T-helper 1 cell treated with Interleukin-12 subunit alpha and Interleukin-12 subunit beta and Interleukin-4 antibody, amounts not matched to agents 30 ng/mL and 1 ng/mL, for 36 hours (primary cell): ENCODE results near the gene TMEM109. TPM values are rescaled to one million over a fixed set of nuclear protein-coding genes. Genes with fewer than 3 reads are reported as not detected.

ENCODE experiments used
- intact Hi-C: fragments of 100-400 bp; cut with micrococcal nuclease; formaldehyde crosslinking; loops from one replicate; pipeline ENCODE4 v1.15.1; 2024
- total RNA-seq: library from RNA; stranded (reverse); gene quantifications from 2 replicates; pipeline ENCODE4 v1.2.3, GENCODE V29; 2022

TMEM109 gene
- total RNA-seq, 1 donor from 2014 or later, result 103 TPM

DNA sequence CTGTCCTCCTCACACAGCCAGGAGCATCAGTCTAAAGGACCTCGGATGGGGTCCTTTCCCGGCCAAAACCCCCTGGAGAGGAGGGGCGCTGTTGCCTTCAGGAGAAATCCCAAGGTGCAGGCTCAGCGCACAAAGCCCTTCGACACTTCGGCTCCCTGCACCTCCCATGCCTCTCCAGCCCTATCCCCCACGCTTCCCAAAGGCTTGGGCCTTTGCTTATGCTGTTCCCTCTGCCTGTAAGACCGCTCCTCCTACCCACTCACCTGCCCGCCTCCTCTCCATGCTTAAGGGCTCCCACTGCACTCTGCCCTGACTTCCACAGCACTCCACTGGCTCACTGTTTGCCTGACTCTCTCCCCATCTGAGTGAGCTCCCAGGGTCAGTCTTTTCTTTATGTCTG, 24.5 kb downstream of the TMEM109 start:
- intact Hi-C loops, result no loop called here

DNA sequence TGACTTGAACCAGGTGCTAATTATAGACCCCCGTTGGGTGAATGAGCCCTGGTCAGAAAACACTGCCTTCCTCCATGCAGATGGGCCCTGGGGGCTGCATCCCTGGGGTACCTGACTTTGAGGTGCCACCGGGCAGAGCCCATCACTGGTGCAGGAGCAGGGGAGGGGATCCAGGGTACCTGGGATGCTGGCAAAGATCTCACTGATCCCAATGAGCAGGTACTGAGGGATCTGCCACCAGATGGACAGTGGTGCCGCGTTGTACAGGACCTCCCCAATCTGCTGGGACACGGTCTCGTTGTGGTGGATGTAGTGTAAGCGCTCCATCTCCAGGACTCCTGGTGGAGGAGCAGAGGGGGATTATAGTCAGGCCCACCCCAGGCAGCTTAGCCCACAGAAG, 25.3 kb downstream of the TMEM109 start:
- intact Hi-C loops, result no loop called here

DNA sequence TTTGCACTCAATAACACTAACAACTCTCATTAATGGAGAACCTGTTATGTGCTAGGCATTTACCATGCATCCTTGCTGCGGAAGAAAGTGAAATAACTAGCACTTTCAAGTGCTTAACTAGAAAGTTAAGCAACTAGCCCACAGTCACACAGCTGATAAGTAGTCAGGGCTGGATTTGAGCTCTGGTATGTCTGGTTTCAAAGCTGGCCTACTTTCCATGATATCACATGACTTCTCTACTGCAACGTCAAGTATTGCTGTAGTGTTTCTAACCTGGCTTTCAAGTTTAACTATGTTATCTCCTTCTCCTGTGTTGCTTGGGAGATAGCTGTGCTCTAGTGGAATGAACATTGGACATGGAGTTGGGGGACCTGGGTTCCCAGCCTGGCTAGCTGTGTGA, 25.9 kb downstream of the TMEM109 start:
- intact Hi-C loops, result no loop called here

DNA sequence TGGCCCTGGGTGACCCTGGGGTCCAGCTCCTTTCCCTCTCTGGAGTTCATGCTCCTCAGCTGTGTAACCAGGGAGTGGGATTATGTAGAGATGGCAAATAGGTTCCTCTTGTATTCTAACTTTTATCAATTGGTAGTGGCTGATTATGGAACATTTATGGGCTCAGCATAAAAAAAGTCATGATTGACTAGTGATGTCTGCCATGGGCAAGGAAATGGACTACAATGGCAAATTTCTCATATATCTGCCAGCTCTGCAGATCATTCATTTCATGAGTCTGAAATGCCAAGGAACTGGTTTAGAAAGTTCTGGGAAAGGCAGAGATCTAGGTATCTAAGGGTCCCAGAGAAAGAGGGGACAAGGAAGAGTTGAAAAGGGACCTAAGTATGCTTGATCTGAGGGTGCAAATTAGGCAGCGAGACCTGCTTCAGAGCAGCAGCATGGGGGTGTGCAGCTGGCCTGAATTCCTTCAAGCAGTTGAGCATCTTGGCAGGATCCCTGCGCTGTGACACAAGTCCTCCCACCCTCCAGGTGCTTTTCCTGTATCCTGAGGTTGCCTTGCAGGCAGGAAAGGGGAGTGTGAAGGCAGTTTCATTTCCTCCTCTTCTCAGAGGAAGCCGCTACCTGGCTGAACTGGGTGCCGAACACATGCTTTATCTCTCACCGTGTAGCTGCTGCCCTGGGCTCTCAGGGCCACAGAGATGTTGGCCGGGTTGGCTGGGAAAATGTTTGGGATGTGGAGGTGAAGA, 27.6 kb downstream of the TMEM109 start:
- intact Hi-C loops, result no loop called here

DNA sequence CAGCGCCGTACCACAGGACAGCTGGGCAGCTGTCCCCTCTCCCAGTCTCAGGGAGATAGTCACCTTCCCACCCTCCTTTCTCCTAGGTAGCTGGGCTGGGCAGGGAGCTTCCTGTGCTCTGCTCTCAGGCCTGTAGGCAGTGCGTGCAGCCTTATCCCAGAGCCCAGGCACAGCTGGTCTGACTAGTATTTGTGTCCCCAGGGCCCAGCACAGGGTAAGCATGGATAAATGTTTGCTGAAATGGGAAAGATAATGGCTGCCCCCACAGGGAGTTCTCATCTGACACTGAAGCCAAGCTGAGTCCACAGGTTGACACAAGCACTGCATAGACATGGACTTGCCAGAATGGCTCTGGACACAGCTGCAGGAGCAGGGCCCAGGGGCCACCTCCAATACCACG, 28.3 kb downstream of the TMEM109 start:
- intact Hi-C loops, result no loop called here

DNA sequence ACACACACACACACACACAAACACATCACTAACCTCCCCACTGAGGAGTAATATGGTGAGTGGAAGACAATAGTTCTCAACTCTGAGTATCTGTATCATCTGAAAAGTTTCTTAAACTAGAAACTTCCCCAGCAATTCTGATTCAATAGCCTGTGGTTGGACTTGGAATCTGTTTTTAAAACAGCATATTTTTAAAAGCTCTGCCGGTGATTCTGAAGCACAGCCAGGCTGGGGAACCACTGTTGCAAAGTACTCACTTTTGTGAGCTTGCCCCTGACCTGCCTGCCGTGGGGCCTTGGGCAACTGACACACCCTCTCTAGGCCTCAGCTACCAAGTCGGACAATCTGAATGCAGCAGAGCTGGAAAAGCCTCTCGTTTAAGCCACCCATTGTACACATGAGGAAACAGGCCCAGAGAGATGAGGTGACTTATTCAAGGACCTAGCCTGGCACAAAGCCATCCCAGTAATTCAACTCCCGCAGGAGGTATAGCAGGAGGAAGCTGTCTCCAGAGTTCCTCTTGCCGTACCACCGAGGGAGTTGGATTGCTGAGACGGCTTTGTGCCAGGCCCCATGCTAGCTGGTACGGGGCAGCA, 29.1 kb downstream of the TMEM109 start:
- intact Hi-C loops, result no loop called here

DNA sequence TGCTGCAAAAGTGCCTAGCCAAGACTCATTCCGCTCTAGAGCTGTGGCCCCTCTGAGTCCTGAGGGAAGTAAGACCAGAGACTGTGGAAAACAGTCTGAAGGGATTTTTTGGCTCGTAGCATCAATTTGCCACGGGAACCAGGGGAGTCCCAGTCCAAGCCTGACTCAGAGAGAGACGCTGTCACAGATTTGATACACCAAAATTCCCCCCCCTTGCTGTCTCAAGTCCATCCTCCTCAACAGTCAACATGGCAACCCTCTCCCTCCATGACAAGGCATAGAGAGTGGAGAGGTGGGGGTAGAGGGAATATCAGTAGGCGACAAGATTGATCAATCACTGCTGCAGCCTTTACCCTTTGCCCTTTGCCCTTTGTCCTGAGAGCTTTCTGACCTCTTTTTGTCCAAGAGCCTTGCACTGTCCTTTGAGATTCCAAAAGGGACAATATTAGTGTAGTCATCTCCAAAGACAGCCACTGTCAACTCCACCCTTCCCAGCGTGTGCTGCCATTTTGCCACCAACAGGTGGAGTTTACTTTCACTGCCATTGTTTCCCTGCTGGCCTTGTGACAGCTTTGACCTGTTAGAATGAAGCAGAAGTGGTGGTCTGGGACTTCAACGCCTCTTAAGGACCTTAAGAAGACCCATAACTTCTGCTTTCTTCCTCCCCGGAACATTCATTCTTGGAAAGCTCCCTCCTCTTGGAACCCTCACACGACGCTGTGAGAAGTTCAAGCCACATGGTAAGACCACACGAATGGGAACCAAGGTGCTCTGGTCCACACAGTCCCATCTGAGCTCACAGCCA, 30.7 kb downstream of the TMEM109 start:
- intact Hi-C loops, result loop anchor here (1.0 kb wide), 1 partner anchor 185 kb away; no protein-coding TSS in a partner anchor

DNA sequence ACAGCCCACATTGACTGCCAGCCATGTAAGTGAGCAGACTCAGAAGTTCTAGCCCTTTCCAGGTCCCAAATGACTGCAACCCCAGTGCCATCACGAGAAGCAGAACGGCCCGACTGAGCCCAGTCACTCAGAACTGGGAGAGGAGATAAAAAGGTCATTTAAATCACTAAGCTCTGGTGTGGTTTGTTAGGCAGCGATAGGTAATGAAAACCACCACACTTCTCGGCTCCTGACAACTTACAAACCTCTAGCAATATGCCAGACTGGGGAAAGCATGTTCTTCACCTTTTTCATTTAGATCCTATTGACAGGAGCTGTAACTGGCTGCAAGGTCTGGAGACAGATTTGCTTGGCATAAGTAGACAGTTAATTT, 31.3 kb downstream of the TMEM109 start:
- intact Hi-C loops, result loop anchor here (1.0 kb wide), 1 partner anchor 184 kb away; no protein-coding TSS in a partner anchor

DNA sequence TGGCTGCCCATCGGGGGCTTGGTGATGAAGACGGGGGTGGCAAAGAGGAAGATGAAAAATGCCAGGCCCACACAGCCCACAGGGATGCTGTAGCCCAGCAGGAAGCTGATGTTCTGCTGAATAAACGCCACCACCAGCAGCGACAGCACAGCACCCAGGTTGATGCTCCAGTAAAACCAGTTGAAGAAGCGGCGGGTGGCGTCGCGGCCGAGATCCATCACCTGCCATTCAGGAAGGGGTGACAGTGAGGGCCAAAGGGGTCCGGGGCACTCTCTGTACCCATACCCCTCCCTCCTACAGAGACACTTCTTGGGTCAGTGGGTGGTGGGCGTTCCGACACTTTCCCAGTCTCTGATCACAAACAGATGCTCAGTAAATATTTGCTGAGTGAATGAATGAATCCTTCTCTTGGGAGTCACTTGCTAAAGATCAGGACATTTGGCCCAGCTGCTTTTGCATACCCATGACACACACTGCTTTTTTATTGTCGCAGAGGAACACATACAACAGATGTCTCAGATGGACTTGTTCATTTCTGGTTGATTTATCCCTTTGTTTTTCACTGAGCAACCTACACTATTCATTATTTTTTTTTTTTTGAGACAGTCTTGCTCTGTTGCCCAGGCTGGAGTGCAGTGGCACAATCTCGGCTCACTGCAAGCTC, 32.8 kb downstream of the TMEM109 start:
- intact Hi-C loops, result no loop called here

DNA sequence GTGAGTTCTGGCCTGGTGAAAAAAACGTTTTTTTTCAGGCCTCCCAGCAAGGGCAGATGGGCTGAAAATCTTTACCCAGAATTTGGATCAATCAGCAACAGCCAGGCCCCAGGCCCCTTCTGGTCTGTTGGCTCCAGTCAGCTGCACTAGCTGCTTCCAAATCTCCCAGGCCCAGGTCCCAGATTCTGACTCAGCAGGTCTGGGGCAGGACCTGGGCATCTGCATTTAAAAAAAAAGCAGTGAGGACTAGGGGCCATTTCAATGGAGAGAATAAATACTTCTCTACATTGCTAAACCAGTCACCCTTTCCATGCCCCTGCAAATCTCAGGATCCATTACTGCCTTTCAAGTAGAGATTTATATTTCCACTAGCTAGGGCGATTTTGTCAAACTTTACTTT, 33.7 kb downstream of the TMEM109 start:
- intact Hi-C loops, result no loop called here

DNA sequence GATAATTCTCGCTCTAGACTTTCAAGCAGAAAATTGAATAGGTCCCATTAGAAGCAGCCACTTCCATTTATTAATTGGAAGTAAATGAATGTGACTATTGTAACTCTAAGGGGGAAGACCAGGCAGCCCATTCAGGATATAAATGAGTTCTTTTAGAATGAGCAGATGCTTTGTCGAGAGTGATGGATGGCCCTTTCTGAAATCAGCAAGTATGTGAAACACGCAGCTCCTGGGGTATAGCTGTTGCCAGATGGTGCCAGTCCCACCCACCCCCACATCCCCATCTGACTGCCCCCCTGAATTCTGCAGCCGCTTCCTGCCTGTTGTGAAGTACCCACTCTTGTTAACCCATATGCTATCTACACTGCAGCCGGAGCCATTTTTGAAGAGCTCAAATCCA, 34.3 kb downstream of the TMEM109 start:
- intact Hi-C loops, result no loop called here

DNA sequence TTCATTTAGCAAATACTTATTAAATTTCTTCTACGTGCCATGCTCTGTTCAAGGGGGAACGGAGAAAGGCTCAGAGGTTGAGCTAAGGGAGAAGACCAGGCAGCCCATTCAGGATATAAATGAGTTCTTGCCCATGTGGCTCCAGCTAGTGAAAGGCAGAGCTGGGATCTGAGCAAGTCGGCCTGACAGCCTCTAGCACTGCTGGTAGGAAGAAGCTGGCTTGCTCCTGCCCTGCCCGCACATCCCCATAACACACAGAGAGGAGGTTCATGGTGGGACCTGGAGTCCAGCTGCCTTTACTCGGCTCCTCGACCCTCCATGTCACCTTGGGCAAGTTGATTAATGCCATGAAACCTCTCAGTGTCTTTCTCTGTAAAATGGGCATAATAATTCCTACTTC, 36.1 kb downstream of the TMEM109 start:
- intact Hi-C loops, result no loop called here

DNA sequence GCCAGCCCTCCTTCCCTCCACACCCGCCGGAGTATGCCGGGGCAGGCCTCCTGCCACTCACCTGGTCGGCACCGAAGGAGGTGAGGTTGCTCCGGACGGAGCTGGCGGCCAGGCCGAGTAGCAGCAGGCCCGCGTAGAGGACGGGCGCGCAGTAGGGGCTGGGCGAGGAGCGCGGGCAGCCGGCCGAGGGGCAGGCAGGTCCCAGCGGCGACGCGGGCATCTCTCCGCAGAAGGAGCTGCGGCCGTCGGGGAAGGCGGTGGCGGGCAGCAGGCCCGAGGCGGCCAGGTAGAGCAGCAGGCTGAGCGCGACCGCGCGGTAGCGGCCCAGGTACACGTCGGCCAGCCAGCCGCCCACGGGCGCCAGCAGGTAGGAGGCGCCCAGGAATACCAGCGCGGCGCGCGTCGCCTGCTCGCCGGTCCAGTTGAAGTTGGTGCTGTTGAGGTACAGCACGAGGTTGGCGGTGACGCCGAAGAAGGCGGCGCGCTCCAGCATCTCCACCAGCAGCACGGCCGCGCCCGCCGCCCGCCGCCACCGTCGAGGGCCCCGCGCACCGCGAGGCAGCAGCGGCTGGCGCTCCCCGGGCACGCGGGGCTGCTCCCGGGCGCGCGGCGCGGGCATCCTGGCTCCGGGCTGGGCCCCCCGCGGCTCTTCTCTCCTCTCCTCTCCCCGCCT, 37.1 kb downstream of the TMEM109 start:
- intact Hi-C loops, result no loop called here

DNA sequence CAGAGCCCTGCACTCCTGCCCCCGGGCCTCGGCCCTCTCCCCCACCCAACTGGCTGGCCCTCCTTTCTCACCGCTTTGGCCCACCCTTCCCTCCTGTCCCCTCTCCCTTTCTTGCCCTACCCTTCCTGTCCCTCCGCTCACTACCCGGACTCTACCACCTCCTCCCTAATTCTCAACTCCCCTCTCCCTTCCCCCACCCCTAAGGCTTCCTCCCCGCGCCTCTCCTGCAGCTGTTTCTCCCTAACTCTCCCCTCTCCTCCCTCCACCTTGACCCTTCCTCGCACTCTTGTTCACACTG, 37.6 kb downstream of the TMEM109 start:
- intact Hi-C loops, result no loop called here

DNA sequence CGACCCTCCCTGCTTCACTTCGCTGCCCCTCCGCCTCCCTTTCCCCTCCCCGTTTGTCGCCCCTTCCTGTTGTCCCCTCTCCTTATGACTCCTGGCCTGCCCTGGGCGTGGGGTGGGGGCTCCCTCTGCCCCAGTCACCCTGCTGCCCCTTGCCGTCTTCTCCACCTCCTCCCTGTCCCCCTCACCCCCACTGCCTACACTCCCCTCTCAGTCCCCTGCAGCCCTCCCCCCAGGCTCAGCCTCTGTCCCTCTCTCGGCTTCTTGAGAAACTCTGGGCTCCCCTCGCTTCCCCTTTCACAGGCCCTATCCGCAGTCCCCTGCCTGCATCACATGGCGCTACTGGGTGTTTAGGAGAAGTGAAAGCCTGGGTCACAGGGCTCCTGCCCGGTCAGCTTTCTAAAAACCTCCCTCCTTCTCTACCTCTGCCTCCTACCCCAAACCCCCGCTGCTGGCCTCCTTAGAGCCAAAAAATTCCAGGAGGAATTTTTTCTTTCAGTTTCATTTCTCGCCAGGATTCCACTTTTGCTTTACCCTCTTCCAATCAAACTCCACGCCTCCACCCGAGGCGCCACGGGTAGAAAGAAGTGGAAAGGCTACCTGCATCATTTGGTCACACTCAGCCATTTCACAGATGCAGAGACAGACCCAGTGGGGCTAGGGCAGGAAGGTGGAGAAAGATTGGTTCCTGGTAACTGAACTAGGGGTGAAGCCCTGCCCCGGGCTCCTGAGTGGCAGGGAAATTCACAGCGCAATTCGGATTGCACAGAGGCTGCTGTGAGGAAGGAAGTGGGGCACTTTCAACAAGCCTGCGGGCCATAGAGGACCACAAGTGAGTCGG, 38.2 kb downstream of the TMEM109 start, which contains the start of gene SLC15A3:
TSS of gene SLC15A3 (minus strand) at position 273 of the 838 bp plus-strand sequence. CDS start 625 bp downstream, outside the sequence.
- intact Hi-C loops, result loop anchor here (1.0 kb wide), 1 partner anchor 38 kb away; the partner anchor contains the start of gene TMEM109

DNA sequence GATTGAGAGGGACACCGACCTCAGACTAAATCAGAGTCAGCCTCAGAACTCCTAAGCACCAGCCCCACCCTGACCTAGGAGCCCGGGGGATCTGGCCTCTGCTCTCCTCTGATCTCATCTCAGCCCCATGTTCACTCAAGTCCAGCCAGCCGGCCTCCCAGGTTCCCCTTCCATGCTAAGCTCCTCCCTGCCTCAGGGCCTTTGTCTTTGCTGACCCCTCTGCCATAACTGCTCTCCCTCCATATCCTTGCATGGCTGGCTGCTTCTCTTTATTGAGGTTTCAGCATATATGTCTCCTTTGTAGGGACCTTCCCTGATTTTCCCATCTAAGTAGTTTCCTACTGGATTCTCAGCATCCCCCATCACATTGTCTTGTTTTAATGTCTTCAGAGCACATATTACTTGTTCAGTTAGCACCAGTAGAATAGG, 38.8 kb downstream of the TMEM109 start:
- intact Hi-C loops, result loop anchor here (1.0 kb wide), 1 partner anchor 38 kb away; the partner anchor contains the start of gene TMEM109

DNA sequence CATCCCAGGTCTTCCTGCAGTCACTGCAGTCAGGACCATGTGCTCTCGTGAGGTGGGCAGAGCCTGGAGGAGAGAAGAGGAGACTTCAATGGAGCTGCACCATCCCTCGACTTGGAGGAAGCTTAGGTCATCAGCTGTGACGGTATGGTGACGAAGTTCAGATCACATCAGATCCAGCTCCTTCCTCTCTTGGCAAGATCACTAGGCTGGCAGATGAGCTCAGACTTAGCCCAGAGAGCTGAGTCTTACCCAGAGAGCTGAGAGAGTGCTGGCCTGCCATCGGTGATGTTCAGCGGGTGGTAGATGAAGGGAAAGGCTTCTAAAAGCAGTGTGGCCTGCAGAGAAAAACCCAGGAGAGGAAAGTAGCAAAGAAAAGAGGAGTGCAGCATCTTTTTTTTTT, 39.8 kb downstream of the TMEM109 start:
- intact Hi-C loops, result no loop called here

DNA sequence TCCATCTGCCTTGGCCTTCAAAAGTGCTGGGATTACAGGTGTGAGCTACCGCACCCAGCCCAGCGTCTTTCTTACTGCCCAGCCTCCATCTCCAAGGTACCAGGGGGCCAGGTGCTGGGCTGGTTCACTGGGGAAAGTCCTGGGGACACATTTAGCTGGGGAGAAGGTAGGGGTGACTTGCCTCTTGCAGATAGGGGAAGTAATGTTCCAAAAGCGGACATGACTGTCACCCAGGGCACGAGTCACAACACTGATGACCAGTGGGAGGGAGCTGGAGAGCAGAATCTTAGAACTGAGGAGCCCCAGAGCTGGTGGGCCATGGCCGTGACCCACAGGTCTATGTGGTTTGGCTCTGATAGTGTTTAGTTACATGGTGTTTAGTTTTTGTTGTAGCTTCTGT, 40.5 kb downstream of the TMEM109 start:
- intact Hi-C loops, result no loop called here

DNA sequence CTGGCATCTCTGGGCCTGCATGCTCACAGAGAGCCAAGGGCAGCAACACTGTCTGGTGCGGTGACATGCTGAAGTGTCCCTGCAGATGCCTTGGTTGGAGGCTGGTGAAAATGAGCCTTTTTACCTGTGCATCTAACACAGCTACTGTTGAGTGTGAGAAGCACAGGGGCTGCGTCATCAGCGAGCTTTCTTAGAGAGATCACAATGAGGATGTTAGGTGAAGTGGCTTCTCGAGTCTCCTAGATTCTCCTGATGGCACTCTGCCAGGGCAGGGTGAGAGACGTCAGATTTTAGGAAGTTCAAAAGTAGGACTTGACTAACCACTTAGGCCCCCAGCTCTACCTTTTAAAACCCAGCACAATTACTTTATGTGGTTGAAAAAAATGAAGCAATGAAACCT, 41.6 kb downstream of the TMEM109 start:
- intact Hi-C loops, result no loop called here

DNA sequence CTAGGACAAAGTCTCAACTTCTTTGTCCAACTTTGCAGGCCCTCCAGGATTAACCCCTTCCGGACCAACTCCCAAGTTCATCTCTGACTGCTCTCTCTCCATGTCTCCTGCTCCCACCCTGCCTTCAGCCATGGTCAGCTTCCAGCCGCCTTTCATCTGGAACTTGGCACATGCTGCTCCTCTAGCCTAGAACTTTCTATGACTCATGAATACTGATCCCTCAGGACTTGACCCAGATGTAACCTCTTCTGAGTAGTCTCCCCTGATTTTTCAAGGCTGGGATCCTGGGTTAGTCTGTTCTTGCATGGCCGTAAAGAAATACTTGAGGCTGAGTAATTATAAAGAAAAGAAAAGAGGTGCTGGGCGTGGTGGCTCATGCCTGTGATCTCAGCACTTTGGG, 43.2 kb downstream of the TMEM109 start:
- intact Hi-C loops, result no loop called here
